NCI-H510A treated with DMSO at 0.1 percent for 48 hours (cell line): ENCODE measurements around the gene WNK2.

ENCODE experiments used
- DNase-seq: peaks from one replicate; lab custom pipeline; 2025; lab: John Stamatoyannopoulos, UW

Gene WNK2

DNA sequence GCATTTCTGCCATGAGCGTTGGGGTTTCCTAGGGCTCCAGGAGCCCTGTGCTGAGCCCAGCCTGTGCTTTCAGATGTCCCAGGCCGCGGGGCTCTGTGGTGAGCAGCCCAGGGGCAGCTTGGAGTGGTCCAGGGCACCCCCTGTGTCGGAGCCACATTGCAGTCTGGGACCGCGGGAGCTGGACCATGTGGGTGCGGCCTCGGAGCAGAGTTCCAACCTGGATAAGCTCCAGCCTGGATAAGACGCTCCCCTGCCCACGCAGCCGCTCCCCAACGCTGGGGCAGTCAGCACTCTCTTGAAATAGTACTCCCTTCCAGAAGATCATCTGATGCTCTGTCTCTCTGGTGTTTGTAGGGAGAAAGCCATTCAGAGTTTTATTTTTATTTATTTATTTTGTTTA is 111.1 kb downstream of the WNK2 start:
- DNase-seq: no peak

DNA sequence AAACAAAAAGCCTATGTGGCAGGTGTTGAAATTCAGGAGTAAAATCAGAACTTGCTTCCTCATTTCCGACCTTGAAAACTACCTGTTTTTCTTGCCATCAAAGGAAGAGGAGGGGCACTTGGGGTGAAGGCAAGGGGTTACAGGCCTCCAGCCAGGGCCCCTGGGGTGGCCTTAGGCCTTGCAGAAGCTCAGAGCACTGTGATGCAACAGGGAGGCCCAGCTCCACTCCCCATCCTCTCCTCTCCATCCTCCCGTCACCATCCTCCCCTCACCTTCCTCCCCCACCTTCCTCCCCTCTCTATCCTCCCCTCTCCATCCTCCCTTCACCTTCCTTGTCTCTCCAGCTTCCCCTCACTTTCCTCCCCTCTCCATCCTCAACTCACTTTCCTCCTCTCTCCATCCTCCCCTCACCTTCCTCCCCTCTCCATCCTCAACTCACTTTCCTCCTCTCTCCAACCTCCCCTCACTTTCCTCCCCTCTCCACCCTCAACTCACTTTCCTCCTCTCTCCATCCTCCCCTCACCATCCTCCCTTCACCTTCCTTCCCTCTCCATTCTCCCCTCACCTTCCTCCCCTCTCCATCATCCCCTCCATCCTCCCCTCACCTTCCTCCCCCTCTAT is 111.6 kb downstream of the WNK2 start:
- DNase-seq: no peak

DNA sequence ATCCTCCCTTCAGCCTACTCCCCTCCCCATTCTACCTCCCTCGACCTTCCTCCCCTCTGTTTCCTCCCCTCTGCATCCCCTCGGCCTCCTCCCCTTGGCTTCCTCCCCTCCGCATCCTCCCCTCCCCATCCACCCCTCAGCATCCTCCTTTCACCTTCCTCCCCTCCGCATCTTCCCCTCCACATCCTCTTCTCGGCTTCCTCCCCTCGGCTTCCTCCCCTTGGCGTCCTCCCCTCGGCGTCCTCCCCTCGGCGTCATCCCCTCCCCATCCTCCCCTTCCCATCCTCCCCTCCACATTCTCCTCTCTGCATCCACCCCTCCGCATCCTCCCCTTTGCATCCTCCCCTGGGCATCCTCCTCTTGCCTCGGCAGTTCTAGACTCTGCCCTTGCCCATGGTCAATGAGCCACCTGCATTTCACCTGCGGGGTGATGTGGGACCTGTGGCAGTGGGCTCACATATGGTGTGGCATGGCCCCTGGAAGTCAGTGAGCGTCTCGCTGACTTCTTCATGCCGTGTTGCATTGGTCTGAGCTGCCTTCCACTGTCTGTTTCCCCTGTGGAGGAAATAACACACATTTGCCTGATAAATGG is 113.0 kb downstream of the WNK2 start:
- no peak for DNase-seq

DNA sequence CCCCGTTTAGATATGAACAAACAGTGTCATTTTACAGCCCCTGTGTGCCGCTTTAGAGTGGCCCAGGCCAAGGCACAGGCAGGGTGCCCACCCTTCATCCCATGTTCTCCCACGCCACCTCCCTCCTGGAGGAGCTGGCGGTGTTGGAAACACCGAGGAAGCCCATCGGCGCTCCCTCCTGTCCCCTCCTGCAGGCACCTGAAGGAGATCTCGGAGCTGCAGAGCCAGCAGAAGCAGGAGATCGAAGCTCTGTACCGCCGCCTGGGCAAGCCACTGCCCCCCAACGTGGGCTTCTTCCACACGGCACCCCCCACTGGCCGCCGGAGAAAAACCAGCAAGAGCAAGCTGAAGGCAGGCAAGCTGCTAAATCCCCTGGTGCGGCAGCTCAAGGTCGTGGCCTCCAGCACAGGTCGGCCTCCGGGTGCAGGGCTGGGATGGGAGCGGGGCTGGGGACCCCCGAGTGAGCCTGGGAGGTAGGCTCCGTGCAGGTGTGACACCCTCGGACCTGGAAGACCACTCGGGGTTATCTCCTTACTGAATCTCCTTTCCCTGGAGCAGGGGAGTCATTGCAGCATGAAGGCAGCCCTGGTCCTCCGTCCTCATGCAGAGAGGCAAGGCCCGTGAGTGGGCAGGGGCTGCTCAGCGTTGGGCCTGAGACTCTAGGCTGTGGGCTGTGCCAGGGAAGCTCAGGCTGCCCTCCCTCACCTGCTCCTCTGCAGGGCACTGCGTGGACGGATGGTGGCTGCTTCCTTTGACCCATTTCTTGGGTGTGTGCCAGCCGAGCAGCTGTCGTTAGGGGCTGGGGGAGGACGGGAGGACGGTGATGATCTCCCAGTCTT is 113.9 kb downstream of the WNK2 start:
- peak; percentile 37 for DNase-seq

DNA sequence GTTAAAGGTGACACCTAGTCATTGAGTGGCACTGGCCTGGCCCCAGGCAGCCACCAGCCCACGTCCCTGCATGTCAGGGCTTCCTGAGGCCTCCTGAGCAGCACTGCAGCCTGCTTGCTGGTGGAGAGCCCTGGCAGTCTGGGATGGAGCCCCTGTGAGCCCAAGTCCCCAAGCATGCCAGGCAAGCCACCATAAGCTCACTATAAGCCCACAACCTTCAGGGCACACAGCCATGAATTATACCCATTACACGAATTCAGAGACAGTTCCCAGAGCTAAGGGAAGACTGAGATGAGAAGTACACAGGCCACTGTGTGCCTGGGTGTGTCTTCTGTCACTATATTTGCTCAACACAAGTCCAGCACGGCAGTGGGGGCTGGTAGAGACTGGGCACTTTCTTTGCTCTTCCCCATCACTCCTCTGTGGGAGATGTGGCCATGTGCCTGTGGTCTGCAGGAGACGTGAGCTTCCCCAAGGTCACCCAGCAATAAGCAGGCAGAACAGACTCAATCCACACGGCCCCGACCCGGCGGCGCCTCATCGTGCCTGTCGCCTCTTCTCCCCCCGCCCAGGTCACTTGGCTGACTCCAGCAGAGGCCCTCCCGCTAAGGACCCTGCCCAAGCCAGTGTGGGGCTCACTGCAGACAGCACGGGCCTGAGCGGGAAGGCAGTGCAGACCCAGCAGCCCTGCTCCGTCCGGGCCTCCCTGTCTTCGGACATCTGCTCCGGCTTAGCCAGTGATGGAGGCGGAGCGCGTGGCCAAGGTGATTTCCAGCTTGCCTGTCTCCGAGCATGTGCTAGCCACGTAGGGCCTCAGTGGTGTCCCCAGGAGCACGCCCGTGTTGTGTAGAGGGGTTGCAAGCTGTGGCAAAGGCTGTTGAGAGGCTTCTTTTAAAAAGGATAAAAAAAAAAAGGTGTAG is 114.8 kb downstream of the WNK2 start:
- DNase-seq: no peak

DNA sequence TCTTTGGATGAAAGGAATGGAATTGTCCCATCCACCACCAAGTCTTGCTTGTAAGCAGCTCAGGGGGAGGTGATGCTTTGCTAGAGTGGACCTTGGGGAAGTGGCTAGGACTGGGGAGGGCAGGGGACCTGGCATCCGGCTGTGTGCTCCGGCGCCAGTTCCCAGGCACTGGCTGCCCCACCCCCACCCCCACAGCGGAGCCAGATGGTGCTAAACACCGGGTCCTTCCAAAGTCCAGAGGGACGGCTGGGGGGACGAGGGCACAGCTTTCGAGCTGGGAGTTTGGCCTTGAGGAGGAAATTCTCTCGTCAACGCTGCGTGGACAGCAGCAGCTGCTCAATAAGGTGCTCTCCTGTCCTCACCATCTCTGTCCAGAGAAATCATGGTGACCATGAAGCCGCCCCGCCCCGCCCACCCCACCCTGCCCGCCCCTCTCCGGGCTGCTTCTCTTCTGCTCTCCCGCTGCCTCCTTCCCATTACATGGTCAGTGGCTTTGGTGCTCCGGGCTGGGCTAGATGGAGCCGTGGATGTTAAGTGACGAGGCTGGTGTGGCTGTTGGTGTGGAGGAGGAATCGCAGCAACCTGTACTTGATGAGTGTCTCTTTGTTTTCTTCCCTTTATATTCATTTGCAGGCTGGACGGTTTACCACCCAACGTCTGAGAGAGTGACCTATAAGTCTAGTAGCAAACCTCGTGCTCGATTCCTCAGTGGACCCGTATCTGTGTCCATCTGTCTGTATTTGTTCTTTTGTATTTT is 115.7 kb downstream of the WNK2 start:
- no peak for DNase-seq

DNA sequence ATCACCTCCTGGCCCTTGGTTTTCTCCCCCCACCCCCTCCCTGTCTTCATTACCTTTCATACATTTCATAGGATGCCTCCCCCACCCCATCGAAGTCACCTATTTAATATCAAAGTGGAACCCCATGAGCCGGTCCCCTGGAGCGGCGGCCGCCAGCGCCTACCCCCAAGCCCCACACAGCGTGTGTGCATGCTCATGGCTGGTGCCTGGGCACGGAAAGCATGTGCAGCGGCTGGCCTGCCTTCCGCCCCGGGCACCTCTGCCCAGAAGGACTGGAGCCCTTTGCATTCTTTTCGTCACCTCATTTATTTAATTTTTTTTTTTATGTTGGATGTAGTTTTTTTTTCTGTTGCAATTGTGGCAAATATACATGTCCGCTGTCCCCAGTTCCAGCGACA is 116.2 kb downstream of the WNK2 start:
- DNase-seq: no peak

DNA sequence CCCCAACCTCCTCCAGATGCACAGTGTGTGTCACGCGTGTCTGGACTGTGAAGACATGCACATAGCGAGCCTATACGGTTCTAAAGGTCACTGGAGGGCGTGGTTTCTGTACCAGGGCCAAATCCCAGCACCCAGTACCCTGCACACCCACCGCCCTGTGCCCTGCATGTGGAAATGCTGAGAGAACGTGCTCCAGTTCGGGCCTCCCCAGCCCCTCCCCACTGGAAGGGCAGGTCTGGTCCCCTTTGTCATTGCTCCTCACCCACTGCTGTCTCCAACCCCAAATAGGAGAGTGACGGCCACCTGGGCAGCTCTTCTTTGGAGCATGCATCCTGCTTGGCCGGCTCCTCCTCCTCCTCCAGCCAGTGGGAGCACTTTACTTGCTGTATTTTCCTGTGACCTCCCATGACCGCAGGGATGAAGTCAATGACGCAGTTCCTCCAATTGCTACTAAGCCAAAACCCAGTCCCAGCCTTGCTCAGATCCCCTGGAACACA is 116.7 kb downstream of the WNK2 start:
- no peak for DNase-seq

DNA sequence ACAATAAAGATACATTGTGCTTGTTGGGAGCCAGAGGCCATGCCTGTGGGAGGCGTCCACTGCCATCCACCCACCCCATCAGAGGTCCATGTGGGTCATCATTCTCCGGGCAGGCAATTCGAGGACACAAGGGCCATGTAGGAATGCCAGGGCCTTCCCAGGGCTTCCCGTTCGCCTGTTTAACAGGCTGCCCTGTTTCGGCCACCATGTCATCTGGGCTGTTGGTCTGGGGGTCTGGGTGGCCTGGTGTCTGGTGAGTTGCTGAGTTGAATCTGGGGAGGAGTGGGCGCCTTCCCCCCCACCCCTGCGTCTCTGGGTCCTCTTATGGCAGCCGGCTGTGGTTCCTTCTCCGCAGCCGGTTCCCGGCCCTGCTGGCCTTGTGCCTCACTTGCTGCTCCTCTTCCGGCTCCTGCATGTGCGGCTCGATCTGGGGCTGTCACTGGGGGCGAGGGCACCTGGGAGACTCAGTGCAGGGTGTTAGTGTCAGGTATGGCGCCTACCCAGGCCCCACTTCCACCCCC is 117.4 kb downstream of the WNK2 start:
- no peak for DNase-seq

DNA sequence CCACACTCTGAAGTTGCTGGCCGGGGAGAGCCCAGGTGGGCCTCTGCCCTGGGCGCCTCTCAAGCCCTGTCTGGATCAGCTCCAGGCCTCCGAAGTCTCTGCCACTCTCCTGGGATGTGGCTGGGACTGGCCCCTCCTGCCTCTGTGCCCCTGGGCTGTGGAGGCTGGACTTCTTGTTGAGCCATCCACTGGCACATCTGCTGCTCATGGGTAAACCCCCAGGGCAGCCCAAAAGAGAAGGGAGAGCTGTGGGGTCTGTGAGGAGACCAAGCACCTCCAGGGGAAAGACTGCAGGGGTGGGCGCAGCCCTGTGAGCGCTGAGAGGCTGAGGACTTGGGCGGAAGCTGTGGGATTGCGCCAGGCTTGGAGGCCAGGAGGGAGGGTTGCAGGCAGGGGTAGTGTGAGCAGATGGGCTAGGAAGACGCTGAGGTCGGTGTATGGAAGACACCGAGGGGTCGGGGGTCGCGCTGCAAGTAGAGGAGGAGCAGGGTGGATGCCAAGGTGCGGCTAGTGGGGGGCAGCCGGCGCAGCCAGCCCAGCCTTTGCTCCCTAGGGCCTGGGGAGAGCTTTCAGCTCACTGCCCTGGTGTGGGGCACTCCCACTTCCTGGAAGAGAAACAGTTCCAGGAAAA is 118.1 kb downstream of the WNK2 start:
- no peak for DNase-seq

DNA sequence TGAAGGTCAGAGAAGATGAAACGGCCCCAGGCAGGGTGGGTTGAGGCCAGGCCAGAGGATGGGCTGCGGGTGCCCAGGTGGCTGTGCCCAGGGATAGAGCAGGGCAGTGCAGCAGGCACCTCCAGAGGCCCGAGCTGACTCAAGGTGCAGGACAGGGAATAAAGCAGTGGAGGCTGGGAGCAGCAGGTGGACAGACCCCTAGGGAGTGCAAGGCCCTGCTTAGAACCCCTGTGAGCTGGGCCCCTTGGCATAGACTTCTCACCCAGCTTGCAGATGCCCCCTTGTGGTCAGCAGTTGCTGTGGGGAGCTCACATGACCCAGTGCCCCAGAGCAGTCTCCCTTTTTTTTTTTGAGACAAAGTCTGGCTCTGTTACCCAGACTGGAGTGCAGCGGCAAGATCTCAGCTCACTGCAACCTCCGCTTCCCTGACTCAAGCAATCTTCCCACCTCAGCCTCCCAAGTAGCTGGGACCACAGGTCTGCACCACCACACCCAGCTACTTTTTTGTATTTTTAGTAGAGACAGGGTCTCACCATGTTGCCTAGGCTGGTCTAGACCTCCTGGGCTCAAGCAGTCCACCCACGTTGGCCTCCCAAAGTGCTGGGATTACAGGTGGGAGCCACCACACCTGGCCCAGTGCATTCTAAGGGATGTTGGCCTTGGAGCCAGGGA is 118.8 kb downstream of the WNK2 start:
- peak; percentile 42 for DNase-seq

DNA sequence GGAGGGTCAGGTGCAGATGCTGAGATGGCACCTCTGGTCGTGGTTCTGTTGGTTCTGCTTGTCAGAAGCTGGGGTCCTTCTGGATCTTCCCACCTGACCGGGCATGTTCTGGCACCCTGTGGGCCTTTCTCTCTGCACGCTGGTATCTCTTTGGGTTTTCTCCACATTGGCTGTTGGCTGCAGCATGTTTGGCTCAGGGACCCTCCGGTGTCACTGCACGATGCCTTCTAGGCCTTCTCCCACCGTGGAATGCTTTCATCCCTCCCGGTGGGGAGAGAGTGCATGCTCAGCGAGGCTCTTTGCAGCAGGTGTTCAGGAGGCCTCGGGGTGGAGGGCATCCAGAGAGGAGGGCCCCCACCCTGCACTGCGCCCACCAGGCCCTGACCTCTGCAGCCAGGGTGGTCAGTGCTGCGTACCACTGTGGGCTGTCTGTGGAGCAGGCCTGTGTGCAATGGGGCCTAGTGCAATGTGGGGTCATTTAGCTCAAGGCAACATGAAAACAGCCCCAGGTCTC is 119.4 kb downstream of the WNK2 start:
- DNase-seq: no peak

DNA sequence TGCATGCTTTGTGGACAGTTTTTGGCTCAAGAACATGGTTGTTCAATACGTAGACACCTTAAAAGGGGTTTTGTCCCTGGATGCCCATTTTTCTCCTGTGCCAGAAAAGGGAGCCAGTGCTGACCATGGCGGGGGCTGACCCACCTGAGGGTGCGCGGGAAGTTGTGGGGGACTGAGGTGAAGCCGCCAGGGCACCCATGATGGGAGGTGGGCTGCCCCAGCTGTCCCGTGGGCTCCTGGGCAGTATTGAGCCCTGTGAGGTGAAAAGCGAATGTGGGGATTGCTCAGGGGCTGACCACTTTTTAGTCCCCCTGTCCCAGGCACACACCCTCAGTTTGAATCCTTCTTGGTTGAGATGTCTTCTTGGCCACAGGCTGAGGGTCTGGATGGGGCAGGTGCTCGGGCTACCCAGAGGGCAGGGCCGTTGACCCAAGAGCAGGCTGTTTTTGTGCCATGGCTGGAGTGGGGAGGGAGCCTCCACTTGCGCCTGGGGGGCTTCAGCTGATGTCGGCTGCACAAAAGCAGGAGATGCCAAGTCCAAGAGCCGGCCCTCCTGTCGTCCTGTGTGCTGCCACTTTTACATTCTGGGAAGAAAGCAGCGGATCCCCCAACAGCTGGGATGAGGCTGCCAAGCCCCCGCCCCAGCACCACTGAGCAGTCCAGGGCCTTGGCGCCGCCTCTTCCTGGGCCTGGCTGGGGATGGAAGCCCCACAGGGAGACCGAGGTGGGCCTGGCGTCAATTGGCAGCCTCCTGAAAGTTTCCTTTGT is 120.1 kb downstream of the WNK2 start:
- no peak for DNase-seq

DNA sequence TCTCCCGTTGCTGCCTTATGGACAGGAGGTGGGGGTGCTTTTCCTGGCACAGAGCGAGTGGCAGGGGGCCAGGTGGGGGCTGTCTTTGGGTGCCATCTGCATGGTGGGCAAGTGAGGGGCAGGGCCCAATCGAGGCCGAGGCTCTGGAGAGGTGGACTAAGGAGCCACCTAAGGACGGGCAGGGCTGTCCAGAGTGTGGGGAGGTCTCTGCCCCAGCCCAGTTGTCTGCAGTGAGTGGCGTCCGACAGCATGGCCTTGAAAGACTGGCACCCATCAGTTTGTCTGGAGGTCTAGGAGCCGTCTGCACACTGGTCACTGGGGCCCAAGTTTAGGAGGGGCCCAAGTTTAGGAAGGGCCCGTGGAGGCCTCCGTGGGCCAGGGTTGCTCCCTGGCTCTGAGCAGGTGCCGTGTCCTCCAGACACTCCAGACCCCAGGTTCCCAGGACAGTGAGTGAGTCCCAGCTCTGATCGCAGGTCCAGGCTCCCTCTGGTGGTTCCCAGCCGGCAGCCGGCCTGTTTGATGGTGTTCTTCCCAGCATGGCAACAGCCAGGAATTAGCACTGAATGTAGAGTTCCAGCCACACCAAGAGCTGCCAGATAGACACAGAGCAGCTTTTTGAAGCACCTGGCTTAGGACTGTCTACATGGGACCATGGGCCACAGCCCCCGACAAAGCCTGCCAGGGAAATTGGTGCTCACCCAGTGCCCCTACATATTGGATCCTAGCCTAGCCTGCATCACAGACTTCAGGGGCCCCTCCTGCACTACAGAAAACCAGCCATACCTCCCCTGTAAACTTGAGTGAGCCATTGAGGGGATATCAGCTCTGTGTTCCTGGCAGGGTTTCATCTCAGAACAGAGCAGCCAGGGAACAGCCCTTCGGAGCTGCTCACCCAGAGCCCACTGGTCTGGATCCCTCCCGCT is 120.9 kb downstream of the WNK2 start:
- DNase-seq: peak; percentile 22

DNA sequence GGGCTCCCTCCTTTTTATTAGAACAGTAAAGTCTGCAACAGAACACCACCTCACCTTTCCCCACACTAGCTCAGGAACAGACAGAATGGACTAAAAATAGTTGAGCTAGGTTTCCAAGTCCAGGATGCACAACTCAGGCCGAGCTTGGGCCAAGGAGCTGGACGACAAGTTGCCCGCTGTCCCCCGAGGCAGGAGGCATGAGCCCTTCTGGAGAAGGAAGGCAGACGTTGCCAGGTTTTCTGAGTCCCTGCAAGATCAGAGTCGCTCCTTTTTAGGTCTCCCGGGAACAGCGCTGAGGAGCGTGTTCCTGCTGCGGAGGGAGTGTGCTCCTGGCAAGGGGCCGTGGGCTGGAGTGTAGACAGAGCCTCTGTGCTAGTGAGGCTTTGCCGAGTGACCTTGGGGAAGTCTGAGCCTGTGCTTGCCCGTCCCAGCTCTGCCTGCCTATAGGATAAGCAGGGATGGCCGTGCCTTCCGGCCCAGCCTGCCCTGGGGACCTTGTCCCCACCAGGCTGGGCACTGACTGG is 121.6 kb downstream of the WNK2 start:
- peak; percentile 29 for DNase-seq

DNA sequence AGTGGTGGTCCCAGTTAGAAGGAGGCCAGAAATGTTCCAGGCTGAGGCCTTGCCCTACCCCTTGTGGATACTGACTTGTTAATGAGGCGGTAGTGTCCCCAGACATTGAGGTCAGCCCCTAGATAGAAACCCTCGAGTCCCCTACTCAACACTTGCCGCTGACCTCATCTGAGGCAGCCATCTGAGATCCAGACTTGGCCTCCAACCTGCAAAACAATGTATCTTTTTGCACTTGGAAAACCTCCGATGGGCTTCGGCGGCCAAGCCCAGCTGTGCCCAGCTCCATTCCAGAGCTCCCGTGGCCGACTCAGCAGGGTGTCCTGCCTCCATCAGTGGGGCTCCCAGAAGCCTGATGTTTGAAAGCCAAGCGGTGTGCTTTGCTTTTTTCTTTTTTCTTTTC is 122.1 kb downstream of the WNK2 start:
- DNase-seq: no peak

DNA sequence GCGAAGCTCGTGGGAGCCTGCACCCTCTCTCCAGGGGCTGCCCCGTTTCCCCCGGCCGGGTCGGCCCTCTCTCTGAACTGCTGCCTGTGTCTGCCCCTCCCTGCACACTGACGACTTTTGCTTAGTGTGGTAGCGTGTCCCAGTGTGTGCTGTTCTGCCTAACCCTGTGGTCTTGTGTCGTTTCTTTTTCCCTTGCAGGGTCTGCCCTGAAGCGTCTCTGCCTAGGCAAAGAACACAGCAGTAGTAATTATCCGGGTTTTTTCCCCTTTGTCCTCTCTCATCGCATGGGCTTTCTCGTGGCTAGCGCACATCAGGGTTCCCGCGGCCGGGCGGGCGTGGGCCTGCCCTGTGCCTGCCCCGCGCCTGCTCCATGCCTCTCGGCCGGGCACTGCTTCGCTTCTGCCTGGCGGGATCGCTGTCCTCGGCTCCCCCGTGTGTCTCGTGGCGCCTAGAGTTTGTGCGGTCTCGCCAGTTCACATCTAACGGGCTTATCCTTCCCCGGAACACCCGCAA is 122.7 kb downstream of the WNK2 start:
- no peak for DNase-seq
